ENCODE data around the gene IQCF6. TPM values are rescaled to one million over a fixed set of nuclear protein-coding genes. Genes with fewer than 3 reads are reported as not detected.

The IQCF6 gene
- total and polyA plus RNA-seq, 2 donors (not counting 3 experiments of a cell fraction or from before 2014, with no cell fraction given): not detected

- DNase-seq (ENCODE audit: low read depth, low spot score): no peak
- intact Hi-C loops (cut with micrococcal nuclease) (no loop called here), dilution Hi-C loops (cut with MboI; ENCODE audit: extremely low pct_ligation_motif_present, low sequenced_read_pairs) (no loop called here)
- H3K36me3 ChIP-seq (ENCODE audit: control insufficient read depth in 2 of 2, extremely low read depth in 1 of 2, insufficient read depth in 2 of 2, low read length in 2 of 2): no peaks in the 10 kb centered on the region
- no peak overlapping the region for H3K27ac ChIP-seq (ENCODE audit: insufficient read depth, low read depth, low read length)
- no peaks in the 10 kb centered on the region for H4K20me1 ChIP-seq (replicated peaks; ENCODE audit: control insufficient read depth, extremely low read depth, insufficient read depth, low read length)
- no peaks in the 10 kb centered on the region for H3K9me3 ChIP-seq (replicated peaks; ENCODE audit: control insufficient read depth, insufficient read depth, low read length)
- no peak for FAIRE-seq
- BruUV-seq (replicated peaks): no TSS peak
- no peak overlapping the region for H3K4me2 ChIP-seq (ENCODE audit: insufficient read depth, low read length)
- H3K9ac ChIP-seq (replicated peaks; ENCODE audit: extremely low read depth, insufficient read depth, low read length): no peak overlapping the region
- H3K27me3 ChIP-seq (ENCODE audit: control insufficient read depth in 2 of 2, insufficient read depth in 2 of 2, low read length in 2 of 2): peaks cover 2 to 3% of the 10 kb centered on the region in 2 experiments
- H3K79me2 ChIP-seq (ENCODE audit: control insufficient read depth, insufficient read depth, low read length): no peaks in the 10 kb centered on the region
- ChIA-PET CTCF (no interaction called here), POLR2A (no interaction called here)
- no peak overlapping the region for H3K4me3 ChIP-seq (replicated peaks in 1 of 3; ENCODE audit: insufficient read depth in 1 of 3, low read depth in 1 of 3, low read length in 3 of 3)
- H2AFZ ChIP-seq (ENCODE audit: low read depth, low read length): no peak overlapping the region
- no peaks in the 10 kb centered on the region for H3K9me1 ChIP-seq (replicated peaks; ENCODE audit: control insufficient read depth, extremely low read depth, insufficient read depth, low read length)
- H3K4me1 ChIP-seq (ENCODE audit: control insufficient read depth, extremely low read depth, insufficient read depth, low read length): no peaks in the 10 kb centered on the region
- TF ChIP-seq EZH2 (IDR thresholded peaks at IDR 0.05; ENCODE audit: borderline replicate concordance, low read depth, low read length, severe bottlenecking): no peak
- TF ChIP-seq GATA2 (IDR thresholded peaks at IDR 0.05; ENCODE audit: insufficient read depth, insufficient read length, low read depth, low read length): no peak
- no peak for TF ChIP-seq MYC (IDR thresholded peaks at IDR 0.05; ENCODE audit: low read depth, low read length)
- TF ChIP-seq POLR2AphosphoS5 (IDR thresholded peaks at IDR 0.05; ENCODE audit: insufficient read depth, low read depth, low read length): no peak
- TF ChIP-seq FOS (IDR thresholded peaks at IDR 0.05; ENCODE audit: borderline replicate concordance, insufficient read depth, low read length): no peak
- TF ChIP-seq, protein P1, sequence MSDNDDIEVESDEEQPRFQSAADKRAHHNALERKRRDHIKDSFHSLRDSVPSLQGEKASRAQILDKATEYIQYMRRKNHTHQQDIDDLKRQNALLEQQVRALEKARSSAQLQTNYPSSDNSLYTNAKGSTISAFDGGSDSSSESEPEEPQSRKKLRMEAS (IDR thresholded peaks at IDR 0.05; ENCODE audit: insufficient read depth, insufficient read length): no peak
- TF ChIP-seq, protein P2, sequence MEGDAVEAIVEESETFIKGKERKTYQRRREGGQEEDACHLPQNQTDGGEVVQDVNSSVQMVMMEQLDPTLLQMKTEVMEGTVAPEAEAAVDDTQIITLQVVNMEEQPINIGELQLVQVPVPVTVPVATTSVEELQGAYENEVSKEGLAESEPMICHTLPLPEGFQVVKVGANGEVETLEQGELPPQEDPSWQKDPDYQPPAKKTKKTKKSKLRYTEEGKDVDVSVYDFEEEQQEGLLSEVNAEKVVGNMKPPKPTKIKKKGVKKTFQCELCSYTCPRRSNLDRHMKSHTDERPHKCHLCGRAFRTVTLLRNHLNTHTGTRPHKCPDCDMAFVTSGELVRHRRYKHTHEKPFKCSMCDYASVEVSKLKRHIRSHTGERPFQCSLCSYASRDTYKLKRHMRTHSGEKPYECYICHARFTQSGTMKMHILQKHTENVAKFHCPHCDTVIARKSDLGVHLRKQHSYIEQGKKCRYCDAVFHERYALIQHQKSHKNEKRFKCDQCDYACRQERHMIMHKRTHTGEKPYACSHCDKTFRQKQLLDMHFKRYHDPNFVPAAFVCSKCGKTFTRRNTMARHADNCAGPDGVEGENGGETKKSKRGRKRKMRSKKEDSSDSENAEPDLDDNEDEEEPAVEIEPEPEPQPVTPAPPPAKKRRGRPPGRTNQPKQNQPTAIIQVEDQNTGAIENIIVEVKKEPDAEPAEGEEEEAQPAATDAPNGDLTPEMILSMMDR (IDR thresholded peaks at IDR 0.05; ENCODE audit: extremely low read depth in 1 of 2, insufficient read depth in 1 of 2, low read depth in 1 of 2, low read length in 2 of 2): no peak
- TF ChIP-seq JUN (IDR thresholded peaks at IDR 0.05; ENCODE audit: borderline replicate concordance, insufficient read depth, insufficient read length, low read depth): no peak
- no peak for TF ChIP-seq POLR2A (IDR thresholded peaks at IDR 0.05; ENCODE audit: low read depth, low read length)
Measured at GRCh38 chr3:51751287-51751686, 27.8 kb downstream of the IQCF6 start.

Data from endothelial cell of umbilical vein (primary cell).